ENCODE data around the gene SUCLA2.

GRCh38 chr13:47896546-47896945, 104.5 kb downstream of the SUCLA2 start:
- no peak for TF ChIP-seq CTCF (optimal IDR thresholded peaks at IDR 0.05 in 1 of 3, IDR thresholded peaks at IDR 0.05 in 1 of 3, conservative IDR thresholded peaks at IDR 0.05 in 1 of 3; ENCODE audit: extremely low read depth in 1 of 3, insufficient read depth in 2 of 3, low read length in 3 of 3)
- TF ChIP-seq EZH2 (IDR thresholded peaks at IDR 0.05; ENCODE audit: low read length), result no peak

All from keratinocyte (primary cell).